Fibroblast of skin of left biceps (primary cell): ENCODE measurements around the gene OIP5.

Experiments
- DNase-seq, 2 experiments: peaks; one replicate each; pipeline ENCODE4 v3.0.0-alpha.2; 2013; ENCODE audit warnings: low read depth in 2 of 2

Gene OIP5

GRCh38 chr15:41259546-41260189 is 72.7 kb downstream of the OIP5 start:
- DNase-seq = no peak
